ENCODE data around the gene SRGAP3.

DNA sequence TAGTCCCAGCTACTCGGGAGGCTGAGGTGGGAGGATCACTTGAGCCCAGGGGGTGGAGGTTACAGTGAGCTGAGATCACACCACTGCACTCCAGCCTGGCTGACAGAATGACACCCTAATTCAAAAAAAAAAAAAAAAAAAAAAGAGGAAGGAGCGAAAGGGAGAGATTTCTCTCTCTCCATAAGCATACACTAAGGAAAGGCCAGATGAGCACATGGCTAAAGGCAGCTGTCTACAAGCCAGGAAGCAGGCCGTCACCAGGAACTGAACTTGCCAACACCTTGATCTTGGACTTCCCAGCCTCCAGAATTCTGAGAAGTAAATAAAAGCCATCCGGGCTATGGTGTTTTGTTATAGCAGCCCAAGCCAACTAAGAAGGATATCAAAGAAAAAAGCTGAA is 7.5 kb downstream of the SRGAP3 start:
- TF ChIP-seq EP300 (IDR thresholded peaks at IDR 0.05) (no peak), POLR2A (IDR thresholded peaks at IDR 0.05) (no peak)
